Posterior vena cava (tissue), 2 donors: ENCODE measurements around the gene DNAH10. TPM values are rescaled to one million over a fixed set of nuclear protein-coding genes. Genes with fewer than 3 reads are reported as not detected.
A peak's percentile ranks its signal among the peaks of the same experiment; 100 is the strongest.

Experiments
- DNase-seq: peaks from one replicate; pipeline ENCODE4 v3.0.0-alpha.2; 2020; ENCODE audit warnings: low spot score
- intact Hi-C, 2 donors: fragments of 100-400 bp; cut with DNase I; formaldehyde crosslinking; loops; one replicate each; pipeline versions ENCODE4 v1.14.1 to v1.14.2; 2022 to 2023
- total RNA-seq, 2 donors: library from RNA; stranded (reverse); fragmentation: NEBNext Ultra II Directional; extraction: Animal tissue kit (Norgen Biotek cat#: 25700); gene quantifications; one replicate each; pipeline ENCODE4 v1.2.1, GENCODE V29; 2021
- donor health status: DM: yes; HTN: yes; CAD: no.
- donor health status: DM: yes; HTN: yes; CAD: no.

The DNAH10 gene
- total RNA-seq, 2 donors from 2014 or later: not detected

GRCh38 chr12:123972457-123973401 is 210.6 kb downstream of the DNAH10 start, which contains the start of the genes CCDC92 and ZNF664:
CCDC92 (minus strand) TSS chr12:123972831; CDS start chr12:123944305, 28,526 bp downstream.
ZNF664 (plus strand) TSS chr12:123973215; CDS start chr12:124012145, 38,930 bp downstream.
- intact Hi-C loops: no loop called here
- DNase-seq: peak; percentile 95

GRCh38 chr12:123973552-123974341 is 211.6 kb downstream of the DNAH10 start:
- DNase-seq: peak; percentile 84
- intact Hi-C loops: no loop called here

DNA sequence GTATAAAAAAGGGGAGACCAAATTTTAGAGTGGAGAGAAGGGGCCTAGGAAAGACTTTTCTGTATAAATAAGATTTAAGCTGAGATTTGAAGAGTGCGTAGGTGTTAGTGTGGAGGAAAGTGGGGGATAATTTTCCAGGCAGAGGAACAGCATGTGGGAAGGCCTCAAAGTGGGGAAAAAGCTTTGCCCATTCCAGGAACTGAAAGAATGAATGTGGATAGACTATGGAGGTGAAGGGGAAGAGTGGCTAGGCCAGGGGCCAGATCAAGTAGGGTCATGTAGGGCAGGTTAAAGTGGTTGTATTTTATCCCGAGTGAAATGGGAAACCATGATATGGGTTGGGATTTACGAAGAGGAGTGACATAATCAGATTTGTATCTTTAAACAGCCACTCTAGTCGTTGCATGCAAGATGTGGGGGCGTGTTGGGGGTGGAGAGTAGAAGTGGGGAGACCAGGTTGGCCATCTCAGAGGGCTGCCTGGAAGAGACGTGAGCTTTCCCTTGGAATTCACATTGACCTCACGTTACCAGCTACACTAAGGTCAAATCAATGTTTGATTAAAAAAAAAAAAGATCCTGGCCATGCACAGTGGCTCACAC is 214.2 kb downstream of the DNAH10 start:
- no peak for DNase-seq

DNA sequence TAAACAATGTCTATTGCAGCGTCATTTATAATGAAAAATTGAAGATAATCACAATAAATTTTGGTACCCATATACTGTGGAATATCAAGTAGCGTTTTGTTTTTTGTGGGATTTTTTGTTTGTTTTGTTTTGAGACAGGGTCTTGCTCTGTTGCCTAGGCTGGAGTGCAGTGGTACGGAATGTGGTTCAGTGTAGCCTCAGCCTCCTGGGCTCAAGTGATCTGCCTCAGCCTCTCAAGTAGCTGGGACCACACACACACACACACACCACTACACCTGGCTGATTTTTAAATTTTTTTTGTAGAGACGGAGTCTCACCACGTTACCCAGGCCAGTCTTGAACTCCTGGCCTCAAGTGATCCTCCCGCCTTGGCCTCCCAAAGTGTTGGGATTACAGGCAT is 217.5 kb downstream of the DNAH10 start:
- intact Hi-C loops: no loop called here
- DNase-seq: no peak

More for the DNA sequence above, 214.2 kb downstream of the DNAH10 start:
- intact Hi-C loops: no loop called here

DNA sequence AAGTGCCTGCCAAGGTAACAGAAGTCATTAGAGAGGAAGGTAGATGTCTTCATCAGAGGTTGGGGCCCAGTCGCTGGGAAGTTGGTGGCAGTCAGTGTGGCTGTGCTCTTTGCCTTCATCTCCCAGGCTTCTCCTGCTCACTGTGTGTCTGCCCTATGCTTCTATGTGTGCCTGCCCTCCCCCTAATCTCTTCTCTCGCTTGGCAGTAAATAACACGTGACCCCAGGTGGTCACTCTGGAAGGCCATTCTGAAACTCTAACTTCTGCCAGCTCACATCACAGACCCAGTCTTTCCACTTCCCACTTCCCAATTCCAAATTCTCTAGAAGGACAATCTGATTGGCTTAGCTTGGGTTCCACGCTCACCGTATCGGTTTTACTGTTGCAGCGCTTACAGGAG is 220.2 kb downstream of the DNAH10 start:
- DNase-seq: no peak
- intact Hi-C loops: no loop called here

DNA sequence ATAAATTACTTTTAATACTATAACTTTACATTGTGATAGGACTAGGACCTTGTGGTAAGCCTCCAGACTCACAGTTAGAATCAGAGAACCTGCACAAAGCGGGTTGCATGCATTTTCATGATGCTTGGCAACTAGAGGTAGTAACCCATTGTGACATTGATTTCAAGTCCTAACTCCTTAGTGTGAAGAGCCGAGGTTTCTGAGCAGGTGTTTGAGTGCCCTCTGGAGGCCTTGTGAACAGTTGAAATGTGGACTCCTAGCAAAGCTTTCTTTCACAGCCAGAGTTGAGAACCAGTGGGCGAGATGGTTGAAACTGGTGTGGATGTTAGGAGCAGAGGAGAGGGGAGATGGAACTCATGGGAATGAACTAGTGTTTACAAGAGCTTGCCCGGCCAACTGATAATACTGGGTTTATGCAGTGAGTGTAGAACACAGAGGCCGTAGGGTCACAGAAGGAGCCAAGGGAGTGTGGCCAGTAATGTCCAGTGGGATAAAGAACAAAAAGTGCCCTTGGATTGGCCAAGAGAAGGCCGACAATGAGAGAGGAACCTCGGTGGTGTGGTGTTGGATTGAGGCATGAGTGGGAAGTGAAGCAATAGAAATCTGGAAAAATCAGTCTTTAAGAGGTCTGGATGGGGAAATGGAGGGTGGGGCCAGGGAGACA is 221.9 kb downstream of the DNAH10 start:
- DNase-seq: no peak
- intact Hi-C loops: no loop called here

DNA sequence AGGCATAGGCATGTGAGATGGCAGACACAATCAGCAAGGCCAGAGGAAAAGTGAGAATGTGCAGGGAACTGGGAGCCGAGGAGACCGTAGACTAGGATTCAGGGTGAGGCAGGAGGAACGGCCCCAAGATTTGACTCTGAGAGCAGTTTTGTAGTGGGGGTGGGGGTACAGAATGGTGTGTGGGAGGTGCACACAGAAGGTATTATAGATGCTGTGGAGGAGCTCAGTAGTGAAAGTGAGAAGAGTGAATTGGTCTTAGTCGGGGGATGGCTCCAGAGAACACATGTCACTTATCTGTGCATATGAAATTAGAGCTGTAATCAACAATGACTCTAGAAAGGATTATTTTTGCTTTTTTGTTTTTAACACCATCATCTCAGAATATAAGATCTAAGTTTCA is 222.8 kb downstream of the DNAH10 start:
- DNase-seq: no peak
- intact Hi-C loops: no loop called here

Other genes with a start within 250 kb of the DNAH10 start
- gene RILPL1, start 228.6 kb upstream of the DNAH10 start, total RNA-seq: 10 to 100 TPM; 20.7 to 23.4 TPM
- gene TMED2, start 177.7 kb upstream of the DNAH10 start, total RNA-seq: 100 to 1,000 TPM; 213 to 222 TPM
- 10 to 100 TPM in 1 of 2 donors, 1 to 10 TPM in 1; 9.8 to 19.8 TPM for gene DDX55, start 160.2 kb upstream of the DNAH10 start, total RNA-seq
- 10 to 100 TPM; 36.7 to 37.4 TPM for gene EIF2B1, start 128.6 kb upstream of the DNAH10 start, total RNA-seq
- gene GTF2H3, start 128.5 kb upstream of the DNAH10 start, total RNA-seq: 10 to 100 TPM; 20.9 TPM
- gene TCTN2, start 91.2 kb upstream of the DNAH10 start, total RNA-seq: 1 to 10 TPM; 7.6 to 7.8 TPM
- 10 to 100 TPM; 20.2 to 20.7 TPM for gene ATP6V0A2, start 49.9 kb upstream of the DNAH10 start, total RNA-seq
- 10 to 100 TPM; 37.4 to 52.3 TPM for gene CCDC92, start 210.5 kb downstream of the DNAH10 start, total RNA-seq
- gene ZNF664, start 210.9 kb downstream of the DNAH10 start, total RNA-seq: 10 to 100 TPM; 55.1 to 56.4 TPM